Measurements from ENCODE around the gene SPRR2B. TPM values are rescaled to one million over a fixed set of nuclear protein-coding genes. Genes with fewer than 3 reads are reported as not detected.

SPRR2B gene
- total and polyA plus RNA-seq, 9 of the 15 experiments (the other 6 are each of a cell fraction or from before 2014, with no cell fraction given) = not detected

GRCh38 chr1:153040950-153041631 is 30.3 kb downstream of the SPRR2B start, which contains the start of gene SPRR2D (continued):
- TF ChIP-seq ELK1 (CRISPR knock-in tag; IDR thresholded peaks at IDR 0.05) (no peak), SIRT6 (IDR thresholded peaks at IDR 0.05; ENCODE audit: low read depth, low read length) (no peak), NRF1 (conservative IDR thresholded peaks at IDR 0.05 in 1 of 2, IDR thresholded peaks at IDR 0.05 in 1 of 2) (peak in 1 of 2 experiments; percentile 25; a peak in 1 of 4 replicates), ZBTB49 (CRISPR knock-in tag; IDR thresholded peaks at IDR 0.05; ENCODE audit: borderline replicate concordance) (no peak), ZNF316 (IDR thresholded peaks at IDR 0.05) (no peak), GMEB1 (CRISPR knock-in tag; IDR thresholded peaks at IDR 0.05) (no peak), NFE2 (IDR thresholded peaks at IDR 0.05; ENCODE audit: low read depth) (no peak), STAT5B (CRISPR knock-in tag; IDR thresholded peaks at IDR 0.05) (no peak), BRD4 (IDR thresholded peaks at IDR 0.05) (no peak), HINFP (tag; conservative IDR thresholded peaks at IDR 0.05; ENCODE audit: low read depth) (no peak), RBFOX2 (IDR thresholded peaks at IDR 0.05; ENCODE audit: low read depth, low read length) (peak; percentile 2; the same call in 1 of the 2 replicates), HDAC3 (IDR thresholded peaks at IDR 0.05; ENCODE audit: borderline replicate concordance, partially characterized antibody) (no peak), SPI1 (IDR thresholded peaks at IDR 0.05; ENCODE audit: borderline replicate concordance, low read depth, low read length) (no peak), TAF7 (tag; IDR thresholded peaks at IDR 0.05) (no peak), PRMT5 (CRISPR knock-in tag; IDR thresholded peaks at IDR 0.05) (no peak), C11orf30 (IDR thresholded peaks at IDR 0.05; ENCODE audit: low read depth) (no peak), RCOR1 (IDR thresholded peaks at IDR 0.05; ENCODE audit: borderline replicate concordance in 1 of 2, low read depth in 2 of 2, low read length in 2 of 2) (peak in 1 of 2 experiments; percentile 15; a peak in 1 of 4 replicates), TSHZ1 (CRISPR knock-in tag; IDR thresholded peaks at IDR 0.05) (no peak)
